Measurements from ENCODE around the gene GBX1. TPM values are rescaled to one million over a fixed set of nuclear protein-coding genes. Genes with fewer than 3 reads are reported as not detected.

The GBX1 gene
- total RNA-seq, 4 donors from 2014 or later = not detected

DNA sequence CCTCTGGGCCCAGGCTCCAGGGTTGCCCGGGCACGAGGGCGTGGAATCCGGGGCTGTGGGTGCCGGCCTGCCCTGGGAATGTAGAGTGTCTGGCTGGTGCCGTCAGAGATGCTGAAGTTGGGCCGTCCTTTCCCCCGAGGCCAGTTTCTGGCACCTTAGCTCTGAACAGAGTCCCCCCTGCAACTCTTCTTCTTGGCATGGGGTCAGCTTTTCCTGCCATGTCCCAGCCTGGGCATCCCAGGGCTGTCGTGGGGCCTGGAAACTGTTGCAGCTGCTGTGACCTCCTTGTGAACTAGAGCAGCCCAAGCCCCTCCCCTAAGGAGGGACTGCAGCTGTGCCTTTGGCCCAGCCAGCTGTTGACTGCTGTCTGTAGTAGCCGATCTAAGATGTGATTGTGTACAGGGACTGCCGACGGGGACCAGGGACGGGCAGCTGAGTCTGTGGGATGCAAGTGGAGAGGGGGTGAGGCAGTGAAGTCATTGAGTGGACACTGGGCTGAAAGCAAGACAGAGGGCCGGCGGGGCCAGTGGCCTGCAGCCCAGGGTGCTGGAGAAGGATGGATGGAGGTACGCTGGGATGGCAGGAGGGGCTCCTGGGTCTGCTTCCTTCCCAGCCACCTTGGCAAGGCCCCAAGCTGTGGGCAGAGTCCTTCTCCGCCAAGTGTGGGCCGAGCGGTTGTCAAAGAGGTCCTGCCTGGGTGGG is 35.8 kb downstream of the GBX1 start:
- Histone ChIP-seq H3K9me3 (no peaks in the 10 kb centered on the region), H3K4me3 (no peak overlapping the region), H3K27me3 (no peaks in the 10 kb centered on the region), H3K36me3 (peaks cover 98% of the 10 kb centered on the region), H3K27ac (no peak overlapping the region), H3K4me1 (peaks cover 4% of the 10 kb centered on the region)
- TF ChIP-seq EP300 (IDR thresholded peaks at IDR 0.05) = no peak
- TF ChIP-seq POLR2AphosphoS5 (IDR thresholded peaks at IDR 0.05) = no peak
- TF ChIP-seq, protein P1, sequence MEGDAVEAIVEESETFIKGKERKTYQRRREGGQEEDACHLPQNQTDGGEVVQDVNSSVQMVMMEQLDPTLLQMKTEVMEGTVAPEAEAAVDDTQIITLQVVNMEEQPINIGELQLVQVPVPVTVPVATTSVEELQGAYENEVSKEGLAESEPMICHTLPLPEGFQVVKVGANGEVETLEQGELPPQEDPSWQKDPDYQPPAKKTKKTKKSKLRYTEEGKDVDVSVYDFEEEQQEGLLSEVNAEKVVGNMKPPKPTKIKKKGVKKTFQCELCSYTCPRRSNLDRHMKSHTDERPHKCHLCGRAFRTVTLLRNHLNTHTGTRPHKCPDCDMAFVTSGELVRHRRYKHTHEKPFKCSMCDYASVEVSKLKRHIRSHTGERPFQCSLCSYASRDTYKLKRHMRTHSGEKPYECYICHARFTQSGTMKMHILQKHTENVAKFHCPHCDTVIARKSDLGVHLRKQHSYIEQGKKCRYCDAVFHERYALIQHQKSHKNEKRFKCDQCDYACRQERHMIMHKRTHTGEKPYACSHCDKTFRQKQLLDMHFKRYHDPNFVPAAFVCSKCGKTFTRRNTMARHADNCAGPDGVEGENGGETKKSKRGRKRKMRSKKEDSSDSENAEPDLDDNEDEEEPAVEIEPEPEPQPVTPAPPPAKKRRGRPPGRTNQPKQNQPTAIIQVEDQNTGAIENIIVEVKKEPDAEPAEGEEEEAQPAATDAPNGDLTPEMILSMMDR (IDR thresholded peaks at IDR 0.05) = no peak
- TF ChIP-seq POLR2A (IDR thresholded peaks at IDR 0.05) = no peak
- 75% methylated on average over 10 of the region's 19 CpGs for WGBS
- DNase-seq (ENCODE audit: low spot score in 2 of 2) = no peak

DNA sequence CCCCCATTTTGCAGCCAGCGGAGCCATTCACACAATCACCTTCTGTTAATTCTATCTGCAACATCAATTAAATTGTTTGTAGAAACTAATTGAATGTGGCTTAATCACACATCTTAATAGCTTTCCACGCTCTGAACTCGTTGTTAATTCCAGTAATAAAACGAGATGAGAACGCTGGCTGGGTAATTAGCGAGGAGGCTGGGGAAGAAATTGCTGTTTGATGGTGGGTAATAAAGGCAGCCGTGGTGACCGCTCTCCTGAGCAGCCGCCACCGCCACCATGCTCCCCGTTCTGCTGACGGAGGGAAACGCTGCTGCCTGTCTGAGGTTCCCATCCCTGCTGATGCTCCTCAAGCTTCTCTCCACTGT is 36.3 kb downstream of the GBX1 start:
- Histone ChIP-seq H3K36me3 (peaks cover 95% of the 10 kb centered on the region), H3K4me3 (no peak overlapping the region), H3K27ac (no peak overlapping the region), H3K27me3 (no peaks in the 10 kb centered on the region), H3K4me1 (peaks cover 9% of the 10 kb centered on the region), H3K9me3 (no peaks in the 10 kb centered on the region)
- WGBS = 81% methylated on average over 13 of the region's 13 CpGs
- DNase-seq (ENCODE audit: low spot score in 2 of 2) = no peak
- TF ChIP-seq POLR2A (IDR thresholded peaks at IDR 0.05) (no peak), POLR2AphosphoS5 (IDR thresholded peaks at IDR 0.05) (no peak), EP300 (IDR thresholded peaks at IDR 0.05) (no peak)
- TF ChIP-seq, protein P1 (IDR thresholded peaks at IDR 0.05) = no peak

DNA sequence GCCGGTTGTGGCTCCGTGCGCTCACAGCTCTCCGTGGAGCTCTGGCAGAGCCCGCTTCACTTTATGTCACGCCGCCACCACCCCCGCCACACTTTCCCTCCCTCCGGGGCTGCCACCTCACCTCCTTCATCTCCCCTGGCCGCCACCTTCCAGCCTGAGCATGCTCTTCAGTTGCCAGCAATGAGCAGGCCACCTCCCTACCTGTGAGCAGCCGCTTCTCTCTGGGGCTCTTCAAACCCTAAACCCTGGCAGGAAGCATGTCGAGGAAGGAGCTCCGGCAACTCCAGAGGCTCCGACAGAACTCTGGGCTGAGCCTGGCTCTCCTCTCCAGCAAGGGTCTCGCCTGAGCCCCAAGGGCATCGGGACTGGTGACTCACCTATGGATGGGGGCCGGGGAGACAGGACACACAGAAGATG is 36.7 kb downstream of the GBX1 start:
- H3K9me3 ChIP-seq = no peaks in the 10 kb centered on the region
- TF ChIP-seq POLR2A (IDR thresholded peaks at IDR 0.05) = no peak
- no peaks in the 10 kb centered on the region for H3K27me3 ChIP-seq
- 70% methylated on average over 17 of the region's 17 CpGs for WGBS
- H3K36me3 ChIP-seq = peaks cover 90% of the 10 kb centered on the region
- peaks cover 14% of the 10 kb centered on the region for H3K4me1 ChIP-seq
- no peak overlapping the region for H3K27ac ChIP-seq
- no peak for DNase-seq (ENCODE audit: low spot score in 2 of 2)
- no peak overlapping the region for H3K4me3 ChIP-seq

DNA sequence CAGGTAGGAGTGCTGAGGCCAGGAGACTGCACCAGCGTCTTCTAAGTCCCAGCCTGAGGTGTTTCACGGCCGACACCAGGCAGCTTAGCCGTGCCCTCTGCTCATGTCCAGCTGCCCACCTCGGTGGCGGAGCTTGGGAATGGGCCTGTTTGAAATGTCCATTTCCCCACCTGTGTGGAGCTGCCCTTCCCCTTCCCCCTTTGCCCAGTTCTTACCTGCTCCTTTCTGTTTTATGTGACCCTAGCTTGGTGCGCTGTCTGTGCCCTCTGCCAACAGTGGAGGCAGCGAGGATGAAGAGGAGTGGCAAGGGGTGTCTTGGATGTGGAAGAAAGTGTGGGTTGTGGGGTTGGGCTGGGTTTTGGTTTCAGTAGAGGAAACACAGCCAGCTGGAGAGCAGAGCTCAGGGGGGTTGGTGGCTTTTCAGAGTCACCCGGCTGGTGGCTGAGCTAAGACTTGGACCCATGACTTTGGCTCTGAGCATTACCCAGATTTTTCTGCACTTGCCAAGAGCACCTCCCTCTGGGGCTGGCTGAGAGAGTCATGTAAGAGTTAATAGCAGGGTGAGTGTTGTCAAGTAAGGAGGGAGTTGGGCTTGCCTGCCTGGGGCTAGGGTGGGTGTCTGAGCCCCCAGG is 37.4 kb downstream of the GBX1 start:
- no peak overlapping the region for H3K4me3 ChIP-seq
- peaks cover 84% of the 10 kb centered on the region for H3K36me3 ChIP-seq
- H3K27ac ChIP-seq = no peak overlapping the region
- 83% methylated on average over 9 of the region's 9 CpGs for WGBS
- TF ChIP-seq POLR2AphosphoS5 (IDR thresholded peaks at IDR 0.05) (no peak), POLR2A (IDR thresholded peaks at IDR 0.05) (no peak), EP300 (IDR thresholded peaks at IDR 0.05) (no peak)
- TF ChIP-seq, protein P1 (IDR thresholded peaks at IDR 0.05) = no peak
- peaks cover 20% of the 10 kb centered on the region for H3K4me1 ChIP-seq
- no peak for DNase-seq (ENCODE audit: low spot score in 2 of 2)
- no peaks in the 10 kb centered on the region for H3K27me3 ChIP-seq
- no peaks in the 10 kb centered on the region for H3K9me3 ChIP-seq

DNA sequence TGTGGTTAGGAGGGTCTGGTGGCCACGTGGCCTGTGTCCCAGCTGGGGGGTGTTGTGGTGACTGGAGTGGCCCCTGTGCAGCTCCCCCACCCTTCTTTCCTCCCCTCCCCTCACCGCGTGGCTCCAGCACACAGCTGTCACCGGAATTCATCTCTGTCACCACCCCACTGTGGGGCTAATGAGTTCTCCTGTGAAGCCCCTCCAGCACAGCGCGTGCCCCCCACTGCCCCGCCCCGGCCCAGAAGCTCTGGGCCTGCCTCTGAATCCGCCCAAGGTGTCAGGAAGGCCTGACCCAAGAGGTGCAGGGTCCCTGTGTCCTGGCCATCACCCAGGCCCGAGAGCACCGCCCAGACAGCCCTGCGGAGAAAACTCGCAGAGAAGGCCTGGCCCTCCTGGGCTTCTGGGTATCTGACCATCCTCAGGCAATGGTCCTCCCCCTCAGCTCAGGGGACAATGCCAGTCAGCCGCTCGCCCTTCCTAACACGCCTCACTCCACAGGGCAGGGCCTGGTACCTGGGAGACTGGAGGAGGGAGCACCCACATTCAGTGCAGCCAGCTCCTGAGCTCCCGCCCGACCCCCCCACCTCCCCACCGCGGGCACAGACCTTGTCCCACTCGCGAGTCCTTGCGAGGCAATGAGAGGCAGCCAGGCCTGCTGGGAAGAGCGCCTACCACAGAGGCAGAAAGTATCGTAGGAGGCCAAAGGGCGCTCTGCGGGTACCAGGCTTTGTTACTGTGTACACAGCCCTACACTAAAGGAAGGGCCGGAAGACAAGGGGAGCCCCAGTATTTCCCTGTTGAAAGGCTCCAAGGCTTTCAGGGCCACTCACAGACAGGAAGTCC is 38.2 kb downstream of the GBX1 start:
- TF ChIP-seq, protein P1 (IDR thresholded peaks at IDR 0.05) = no peak
- no peak for TF ChIP-seq EP300 (IDR thresholded peaks at IDR 0.05)
- no peak for TF ChIP-seq POLR2A (IDR thresholded peaks at IDR 0.05)
- TF ChIP-seq POLR2AphosphoS5 (IDR thresholded peaks at IDR 0.05) = no peak
- Histone ChIP-seq H3K27ac (no peak overlapping the region), H3K9me3 (no peaks in the 10 kb centered on the region), H3K4me3 (no peak overlapping the region), H3K4me1 (peaks cover 28% of the 10 kb centered on the region), H3K27me3 (no peaks in the 10 kb centered on the region), H3K36me3 (peaks cover 82% of the 10 kb centered on the region)
- WGBS = 79% methylated on average over 16 of the region's 28 CpGs
- DNase-seq (ENCODE audit: low spot score in 2 of 2) = no peak

Data from suprapubic skin (tissue), 4 donors.